ENCODE results near the gene MAP6D1.

DNA sequence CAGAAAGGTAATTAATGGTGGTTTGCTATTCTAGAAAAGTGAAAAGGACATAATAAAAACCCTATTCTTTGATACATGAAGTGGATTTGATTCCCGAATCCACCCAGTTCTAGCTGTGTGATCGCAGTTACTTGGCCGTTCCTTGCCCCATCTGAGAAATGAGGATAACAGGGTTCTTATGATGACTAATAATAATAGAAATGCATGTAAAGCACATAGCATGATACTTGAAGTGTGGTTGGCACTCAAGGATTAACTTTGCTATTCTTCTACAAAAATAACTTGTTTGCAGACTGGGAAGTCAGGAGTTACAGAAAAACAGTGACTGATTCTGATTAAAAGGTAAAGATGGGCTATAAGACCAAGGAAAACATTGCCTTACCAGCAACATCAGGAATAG lies 32.5 kb upstream of the MAP6D1 start:
- TF ChIP-seq, protein P1, sequence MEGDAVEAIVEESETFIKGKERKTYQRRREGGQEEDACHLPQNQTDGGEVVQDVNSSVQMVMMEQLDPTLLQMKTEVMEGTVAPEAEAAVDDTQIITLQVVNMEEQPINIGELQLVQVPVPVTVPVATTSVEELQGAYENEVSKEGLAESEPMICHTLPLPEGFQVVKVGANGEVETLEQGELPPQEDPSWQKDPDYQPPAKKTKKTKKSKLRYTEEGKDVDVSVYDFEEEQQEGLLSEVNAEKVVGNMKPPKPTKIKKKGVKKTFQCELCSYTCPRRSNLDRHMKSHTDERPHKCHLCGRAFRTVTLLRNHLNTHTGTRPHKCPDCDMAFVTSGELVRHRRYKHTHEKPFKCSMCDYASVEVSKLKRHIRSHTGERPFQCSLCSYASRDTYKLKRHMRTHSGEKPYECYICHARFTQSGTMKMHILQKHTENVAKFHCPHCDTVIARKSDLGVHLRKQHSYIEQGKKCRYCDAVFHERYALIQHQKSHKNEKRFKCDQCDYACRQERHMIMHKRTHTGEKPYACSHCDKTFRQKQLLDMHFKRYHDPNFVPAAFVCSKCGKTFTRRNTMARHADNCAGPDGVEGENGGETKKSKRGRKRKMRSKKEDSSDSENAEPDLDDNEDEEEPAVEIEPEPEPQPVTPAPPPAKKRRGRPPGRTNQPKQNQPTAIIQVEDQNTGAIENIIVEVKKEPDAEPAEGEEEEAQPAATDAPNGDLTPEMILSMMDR (tag by site-specific recombination; IDR thresholded peaks at IDR 0.05): no peak
- TF ChIP-seq, protein P2, sequence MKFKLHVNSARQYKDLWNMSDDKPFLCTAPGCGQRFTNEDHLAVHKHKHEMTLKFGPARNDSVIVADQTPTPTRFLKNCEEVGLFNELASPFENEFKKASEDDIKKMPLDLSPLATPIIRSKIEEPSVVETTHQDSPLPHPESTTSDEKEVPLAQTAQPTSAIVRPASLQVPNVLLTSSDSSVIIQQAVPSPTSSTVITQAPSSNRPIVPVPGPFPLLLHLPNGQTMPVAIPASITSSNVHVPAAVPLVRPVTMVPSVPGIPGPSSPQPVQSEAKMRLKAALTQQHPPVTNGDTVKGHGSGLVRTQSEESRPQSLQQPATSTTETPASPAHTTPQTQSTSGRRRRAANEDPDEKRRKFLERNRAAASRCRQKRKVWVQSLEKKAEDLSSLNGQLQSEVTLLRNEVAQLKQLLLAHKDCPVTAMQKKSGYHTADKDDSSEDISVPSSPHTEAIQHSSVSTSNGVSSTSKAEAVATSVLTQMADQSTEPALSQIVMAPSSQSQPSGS (tag by site-specific recombination; IDR thresholded peaks at IDR 0.05; ENCODE audit: low read depth): no peak
- TF ChIP-seq, protein P3, sequence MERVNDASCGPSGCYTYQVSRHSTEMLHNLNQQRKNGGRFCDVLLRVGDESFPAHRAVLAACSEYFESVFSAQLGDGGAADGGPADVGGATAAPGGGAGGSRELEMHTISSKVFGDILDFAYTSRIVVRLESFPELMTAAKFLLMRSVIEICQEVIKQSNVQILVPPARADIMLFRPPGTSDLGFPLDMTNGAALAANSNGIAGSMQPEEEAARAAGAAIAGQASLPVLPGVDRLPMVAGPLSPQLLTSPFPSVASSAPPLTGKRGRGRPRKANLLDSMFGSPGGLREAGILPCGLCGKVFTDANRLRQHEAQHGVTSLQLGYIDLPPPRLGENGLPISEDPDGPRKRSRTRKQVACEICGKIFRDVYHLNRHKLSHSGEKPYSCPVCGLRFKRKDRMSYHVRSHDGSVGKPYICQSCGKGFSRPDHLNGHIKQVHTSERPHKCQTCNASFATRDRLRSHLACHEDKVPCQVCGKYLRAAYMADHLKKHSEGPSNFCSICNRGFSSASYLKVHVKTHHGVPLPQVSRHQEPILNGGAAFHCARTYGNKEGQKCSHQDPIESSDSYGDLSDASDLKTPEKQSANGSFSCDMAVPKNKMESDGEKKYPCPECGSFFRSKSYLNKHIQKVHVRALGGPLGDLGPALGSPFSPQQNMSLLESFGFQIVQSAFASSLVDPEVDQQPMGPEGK (tag by site-specific recombination; IDR thresholded peaks at IDR 0.05): no peak
- TF ChIP-seq, protein P4, sequence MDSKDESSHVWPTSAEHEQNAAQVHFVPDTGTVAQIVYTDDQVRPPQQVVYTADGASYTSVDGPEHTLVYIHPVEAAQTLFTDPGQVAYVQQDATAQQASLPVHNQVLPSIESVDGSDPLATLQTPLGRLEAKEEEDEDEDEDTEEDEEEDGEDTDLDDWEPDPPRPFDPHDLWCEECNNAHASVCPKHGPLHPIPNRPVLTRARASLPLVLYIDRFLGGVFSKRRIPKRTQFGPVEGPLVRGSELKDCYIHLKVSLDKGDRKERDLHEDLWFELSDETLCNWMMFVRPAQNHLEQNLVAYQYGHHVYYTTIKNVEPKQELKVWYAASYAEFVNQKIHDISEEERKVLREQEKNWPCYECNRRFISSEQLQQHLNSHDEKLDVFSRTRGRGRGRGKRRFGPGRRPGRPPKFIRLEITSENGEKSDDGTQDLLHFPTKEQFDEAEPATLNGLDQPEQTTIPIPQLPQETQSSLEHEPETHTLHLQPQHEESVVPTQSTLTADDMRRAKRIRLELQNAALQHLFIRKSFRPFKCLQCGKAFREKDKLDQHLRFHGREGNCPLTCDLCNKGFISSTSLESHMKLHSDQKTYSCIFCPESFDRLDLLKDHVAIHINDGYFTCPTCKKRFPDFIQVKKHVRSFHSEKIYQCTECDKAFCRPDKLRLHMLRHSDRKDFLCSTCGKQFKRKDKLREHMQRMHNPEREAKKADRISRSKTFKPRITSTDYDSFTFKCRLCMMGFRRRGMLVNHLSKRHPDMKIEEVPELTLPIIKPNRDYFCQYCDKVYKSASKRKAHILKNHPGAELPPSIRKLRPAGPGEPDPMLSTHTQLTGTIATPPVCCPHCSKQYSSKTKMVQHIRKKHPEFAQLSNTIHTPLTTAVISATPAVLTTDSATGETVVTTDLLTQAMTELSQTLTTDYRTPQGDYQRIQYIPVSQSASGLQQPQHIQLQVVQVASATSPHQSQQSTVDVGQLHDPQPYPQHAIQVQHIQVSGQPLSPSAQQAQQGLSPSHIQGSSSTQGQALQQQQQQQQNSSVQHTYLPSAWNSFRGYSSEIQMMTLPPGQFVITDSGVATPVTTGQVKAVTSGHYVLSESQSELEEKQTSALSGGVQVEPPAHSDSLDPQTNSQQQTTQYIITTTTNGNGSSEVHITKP (tag by site-specific recombination; IDR thresholded peaks at IDR 0.05): no peak
- no peak for TF ChIP-seq ZFP41 (tag by site-specific recombination; IDR thresholded peaks at IDR 0.05; ENCODE audit: borderline replicate concordance)
- no peak for TF ChIP-seq KLF7 (tag by site-specific recombination; IDR thresholded peaks at IDR 0.05; ENCODE audit: borderline replicate concordance)

Data from HEK293 (cell line).